ENCODE results near the gene SLC25A34.

DNA sequence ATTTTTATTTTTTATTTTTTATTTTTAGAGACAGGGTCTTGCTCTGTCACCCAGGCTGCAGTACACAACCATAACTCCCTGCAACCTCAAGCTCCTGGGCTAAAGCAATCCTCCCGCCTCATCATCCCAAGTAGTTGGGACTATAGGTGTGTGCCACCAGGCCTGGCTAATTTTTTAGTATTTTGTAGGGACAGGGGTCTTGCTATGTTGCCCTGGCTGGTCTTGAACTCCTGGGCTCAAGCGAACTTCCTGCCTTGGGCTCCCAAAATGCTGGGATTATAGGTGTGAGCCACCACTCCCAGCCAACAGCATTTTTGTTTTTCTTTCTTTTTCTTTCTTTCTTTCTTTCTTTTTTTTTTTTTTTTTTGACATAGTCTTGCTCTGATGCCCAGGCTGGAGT, 37.9 kb upstream of the SLC25A34 start:
- TF ChIP-seq, protein P1, sequence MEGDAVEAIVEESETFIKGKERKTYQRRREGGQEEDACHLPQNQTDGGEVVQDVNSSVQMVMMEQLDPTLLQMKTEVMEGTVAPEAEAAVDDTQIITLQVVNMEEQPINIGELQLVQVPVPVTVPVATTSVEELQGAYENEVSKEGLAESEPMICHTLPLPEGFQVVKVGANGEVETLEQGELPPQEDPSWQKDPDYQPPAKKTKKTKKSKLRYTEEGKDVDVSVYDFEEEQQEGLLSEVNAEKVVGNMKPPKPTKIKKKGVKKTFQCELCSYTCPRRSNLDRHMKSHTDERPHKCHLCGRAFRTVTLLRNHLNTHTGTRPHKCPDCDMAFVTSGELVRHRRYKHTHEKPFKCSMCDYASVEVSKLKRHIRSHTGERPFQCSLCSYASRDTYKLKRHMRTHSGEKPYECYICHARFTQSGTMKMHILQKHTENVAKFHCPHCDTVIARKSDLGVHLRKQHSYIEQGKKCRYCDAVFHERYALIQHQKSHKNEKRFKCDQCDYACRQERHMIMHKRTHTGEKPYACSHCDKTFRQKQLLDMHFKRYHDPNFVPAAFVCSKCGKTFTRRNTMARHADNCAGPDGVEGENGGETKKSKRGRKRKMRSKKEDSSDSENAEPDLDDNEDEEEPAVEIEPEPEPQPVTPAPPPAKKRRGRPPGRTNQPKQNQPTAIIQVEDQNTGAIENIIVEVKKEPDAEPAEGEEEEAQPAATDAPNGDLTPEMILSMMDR (conservative IDR thresholded peaks at IDR 0.05; ENCODE audit: low read length): no peak
- TF ChIP-seq EZH2phosphoT487 (IDR thresholded peaks at IDR 0.05; ENCODE audit: borderline replicate concordance): no peak
